ENCODE measurements around the gene CCDC171.

The CCDC171 gene

DNA sequence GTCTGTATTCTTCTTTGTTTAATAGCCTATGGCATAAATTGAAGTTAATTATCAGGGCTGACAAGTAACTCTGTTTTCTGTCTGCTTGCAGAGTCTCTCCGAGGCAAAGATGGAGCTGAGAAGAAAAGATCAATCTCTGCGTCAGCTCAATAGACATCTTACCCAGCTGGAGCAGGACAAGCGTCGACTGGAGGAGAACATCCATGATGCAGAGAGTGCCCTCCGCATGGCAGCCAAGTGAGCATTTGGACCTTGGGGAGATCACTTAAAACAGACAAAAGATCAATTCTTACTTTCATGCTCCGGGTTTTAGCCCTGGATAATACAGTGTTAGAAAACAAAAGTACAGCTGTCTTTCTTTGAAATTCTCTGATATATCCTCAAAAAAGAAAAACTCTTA is 293.8 kb downstream of the CCDC171 start:
- Histone ChIP-seq H3K4me1 (ENCODE audit: control insufficient read depth, low read depth, low read length) (no peaks in the 10 kb centered on the region), H2BK120ac (ENCODE audit: low read depth, low read length) (no peak overlapping the region), H3K9ac (ENCODE audit: low read length) (no peak overlapping the region), H3K4me3 (ENCODE audit: low read length) (no peak overlapping the region), H3K79me1 (ENCODE audit: low read length) (no peaks in the 10 kb centered on the region), H3K23ac (ENCODE audit: low read length) (no peak overlapping the region), H3K56ac (ENCODE audit: low read length) (no peak overlapping the region), H3K27me3 (ENCODE audit: insufficient read depth, low read length, poor library complexity) (no peaks in the 10 kb centered on the region), H3K18ac (ENCODE audit: low read length) (no peak overlapping the region), H2BK15ac (replicated peaks; ENCODE audit: low read depth) (no peak overlapping the region), H4K8ac (ENCODE audit: low read depth, low read length) (no peak overlapping the region), H3K4ac (ENCODE audit: low read depth, low read length) (no peak overlapping the region), H2AK5ac (ENCODE audit: low read length) (no peak overlapping the region), H3K27ac (ENCODE audit: low read depth, low read length) (no peak overlapping the region), H3K79me2 (ENCODE audit: control insufficient read depth, insufficient read depth, low read length) (no peaks in the 10 kb centered on the region), H3K4me2 (ENCODE audit: low read length) (no peak overlapping the region), H2BK5ac (ENCODE audit: low read length) (no peak overlapping the region), H3K36me3 (ENCODE audit: control insufficient read depth, insufficient read depth, low read length) (no peaks in the 10 kb centered on the region), H4K5ac (ENCODE audit: low read length) (no peak overlapping the region)
- DNase-seq, result no peak
- no CpG with 5 or more reads among the region's 6 CpGs for WGBS (ENCODE audit: extremely low coverage, insufficient coverage, low lambda C conversion rate)

DNA sequence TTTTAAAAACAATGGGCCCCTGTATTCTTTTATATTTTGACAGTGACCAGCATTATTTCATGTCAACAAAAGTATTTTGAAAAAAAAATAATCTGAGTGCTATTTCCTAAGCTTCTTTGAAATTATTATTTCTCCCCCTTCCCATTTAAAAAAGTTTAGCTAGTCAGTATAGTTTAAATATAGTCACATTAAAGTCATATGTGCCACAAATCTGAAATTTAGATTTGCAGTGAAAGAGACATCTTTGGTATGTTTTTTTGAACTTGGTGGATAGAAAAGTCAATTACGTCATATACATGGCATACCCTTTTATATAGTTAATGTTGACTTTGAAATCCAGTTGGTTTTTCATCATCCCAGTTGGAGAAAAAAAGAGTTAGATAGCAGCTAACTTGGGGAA is 297.0 kb downstream of the CCDC171 start:
- Histone ChIP-seq H4K5ac (ENCODE audit: low read length) (no peak overlapping the region), H2BK120ac (ENCODE audit: low read depth, low read length) (no peak overlapping the region), H3K18ac (ENCODE audit: low read length) (no peak overlapping the region), H3K56ac (ENCODE audit: low read length) (no peak overlapping the region), H2AK5ac (ENCODE audit: low read length) (no peak overlapping the region), H3K4me1 (ENCODE audit: control insufficient read depth, low read depth, low read length) (no peaks in the 10 kb centered on the region), H3K79me1 (ENCODE audit: low read length) (no peaks in the 10 kb centered on the region), H4K8ac (ENCODE audit: low read depth, low read length) (no peak overlapping the region), H3K4me2 (ENCODE audit: low read length) (no peak overlapping the region), H3K4me3 (ENCODE audit: low read length) (no peak overlapping the region), H3K79me2 (ENCODE audit: control insufficient read depth, insufficient read depth, low read length) (no peaks in the 10 kb centered on the region), H3K4ac (ENCODE audit: low read depth, low read length) (no peak overlapping the region), H3K23ac (ENCODE audit: low read length) (no peak overlapping the region), H3K27me3 (ENCODE audit: insufficient read depth, low read length, poor library complexity) (no peaks in the 10 kb centered on the region), H2BK15ac (replicated peaks; ENCODE audit: low read depth) (no peak overlapping the region), H3K27ac (ENCODE audit: low read depth, low read length) (no peak overlapping the region), H2BK5ac (ENCODE audit: low read length) (no peak overlapping the region), H3K9ac (ENCODE audit: low read length) (no peak overlapping the region), H3K36me3 (ENCODE audit: control insufficient read depth, insufficient read depth, low read length) (no peaks in the 10 kb centered on the region)
- no CpG with 5 or more reads among the region's 1 CpG for WGBS (ENCODE audit: extremely low coverage, insufficient coverage, low lambda C conversion rate)
- DNase-seq, result no peak

DNA sequence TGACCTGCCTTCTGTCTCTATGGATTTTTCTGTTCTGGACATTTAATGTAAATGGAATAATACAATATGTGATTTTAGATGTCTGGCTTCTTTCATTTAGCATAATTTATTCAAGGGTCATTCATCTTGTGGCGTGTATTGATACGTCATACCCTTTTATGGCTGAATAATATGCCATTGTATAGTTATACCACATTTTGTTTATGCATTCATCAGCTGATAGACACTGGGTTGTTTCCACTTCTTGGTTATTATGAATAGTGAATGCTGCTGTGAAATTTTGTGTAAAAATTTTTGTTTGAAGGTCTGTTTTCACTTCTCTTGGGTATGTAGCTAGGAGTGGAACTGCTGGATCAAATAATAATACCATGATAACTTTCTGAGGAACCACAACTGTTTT is 298.9 kb downstream of the CCDC171 start:
- no peaks in the 10 kb centered on the region for H3K79me2 ChIP-seq (ENCODE audit: control insufficient read depth, insufficient read depth, low read length)
- H2AK5ac ChIP-seq (ENCODE audit: low read length), result no peak overlapping the region
- H3K56ac ChIP-seq (ENCODE audit: low read length), result no peak overlapping the region
- no peak overlapping the region for H3K4me2 ChIP-seq (ENCODE audit: low read length)
- no peak overlapping the region for H3K9ac ChIP-seq (ENCODE audit: low read length)
- no CpG with 5 or more reads among the region's 2 CpGs for WGBS (ENCODE audit: extremely low coverage, insufficient coverage, low lambda C conversion rate)
- H3K18ac ChIP-seq (ENCODE audit: low read length), result no peak overlapping the region
- no peak overlapping the region for H2BK15ac ChIP-seq (replicated peaks; ENCODE audit: low read depth)
- no peaks in the 10 kb centered on the region for H3K36me3 ChIP-seq (ENCODE audit: control insufficient read depth, insufficient read depth, low read length)
- H3K4me1 ChIP-seq (ENCODE audit: control insufficient read depth, low read depth, low read length), result no peaks in the 10 kb centered on the region
- no peak for DNase-seq
- H2BK120ac ChIP-seq (ENCODE audit: low read depth, low read length), result no peak overlapping the region
- H4K5ac ChIP-seq (ENCODE audit: low read length), result no peak overlapping the region
- no peak overlapping the region for H4K8ac ChIP-seq (ENCODE audit: low read depth, low read length)
- no peak overlapping the region for H2BK5ac ChIP-seq (ENCODE audit: low read length)
- H3K23ac ChIP-seq (ENCODE audit: low read length), result no peak overlapping the region
- H3K27ac ChIP-seq (ENCODE audit: low read depth, low read length), result no peak overlapping the region
- no peaks in the 10 kb centered on the region for H3K79me1 ChIP-seq (ENCODE audit: low read length)
- no peak overlapping the region for H3K4me3 ChIP-seq (ENCODE audit: low read length)
- H3K27me3 ChIP-seq (ENCODE audit: insufficient read depth, low read length, poor library complexity), result no peaks in the 10 kb centered on the region
- H3K4ac ChIP-seq (ENCODE audit: low read depth, low read length), result no peak overlapping the region

DNA sequence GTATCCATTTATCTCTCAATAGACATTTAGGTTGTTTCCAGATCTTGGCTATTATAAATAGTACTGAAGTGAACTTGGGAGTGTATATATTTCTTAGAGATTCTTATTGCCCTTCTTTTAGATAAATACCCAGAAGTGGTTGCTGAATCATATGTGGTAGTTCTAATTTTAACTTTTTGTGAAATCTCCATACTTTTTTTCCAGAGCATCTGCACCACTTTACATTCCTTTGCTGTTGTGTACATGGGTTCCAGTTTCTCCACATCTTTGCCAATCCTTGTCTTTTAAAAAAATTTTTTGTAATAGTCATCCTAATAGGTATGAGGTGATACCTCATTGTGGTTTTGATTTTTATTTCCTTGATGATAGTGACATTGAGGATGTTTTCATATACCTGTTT is 303.7 kb downstream of the CCDC171 start:
- DNase-seq, result no peak
- H3K18ac ChIP-seq (ENCODE audit: low read length), result no peak overlapping the region
- H3K4me2 ChIP-seq (ENCODE audit: low read length), result no peak overlapping the region
- H2BK120ac ChIP-seq (ENCODE audit: low read depth, low read length), result no peak overlapping the region
- H4K8ac ChIP-seq (ENCODE audit: low read depth, low read length), result no peak overlapping the region
- no peak overlapping the region for H4K5ac ChIP-seq (ENCODE audit: low read length)
- H3K27me3 ChIP-seq (ENCODE audit: insufficient read depth, low read length, poor library complexity), result no peaks in the 10 kb centered on the region
- H3K9ac ChIP-seq (ENCODE audit: low read length), result no peak overlapping the region
- H2BK15ac ChIP-seq (replicated peaks; ENCODE audit: low read depth), result no peak overlapping the region
- no peak overlapping the region for H2BK5ac ChIP-seq (ENCODE audit: low read length)
- H2AK5ac ChIP-seq (ENCODE audit: low read length), result no peak overlapping the region
- no peaks in the 10 kb centered on the region for H3K4me1 ChIP-seq (ENCODE audit: control insufficient read depth, low read depth, low read length)
- H3K23ac ChIP-seq (ENCODE audit: low read length), result no peak overlapping the region
- H3K79me1 ChIP-seq (ENCODE audit: low read length), result no peaks in the 10 kb centered on the region
- no peaks in the 10 kb centered on the region for H3K36me3 ChIP-seq (ENCODE audit: control insufficient read depth, insufficient read depth, low read length)
- H3K79me2 ChIP-seq (ENCODE audit: control insufficient read depth, insufficient read depth, low read length), result no peaks in the 10 kb centered on the region
- H3K27ac ChIP-seq (ENCODE audit: low read depth, low read length), result no peak overlapping the region
- no peak overlapping the region for H3K56ac ChIP-seq (ENCODE audit: low read length)
- no peak overlapping the region for H3K4me3 ChIP-seq (ENCODE audit: low read length)
- no peak overlapping the region for H3K4ac ChIP-seq (ENCODE audit: low read depth, low read length)

DNA sequence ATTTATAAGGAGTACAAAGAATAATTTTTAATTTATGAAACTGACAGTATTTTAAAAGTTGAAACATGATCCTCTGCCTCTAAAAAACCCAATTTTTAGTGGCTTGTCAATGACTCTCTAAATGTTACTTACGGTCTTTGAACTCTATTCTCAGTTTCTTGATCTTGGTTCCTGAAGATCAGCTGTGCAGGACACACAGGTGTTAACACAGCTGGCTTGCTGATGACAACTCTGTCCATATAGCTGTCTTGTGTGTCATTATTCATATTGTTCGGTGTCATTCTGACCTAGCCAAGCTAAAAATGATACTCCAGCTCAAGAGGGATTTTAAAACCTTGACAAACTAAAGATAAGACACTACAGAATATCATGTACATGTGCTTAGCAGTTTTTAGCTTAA is 314.5 kb downstream of the CCDC171 start:
- WGBS (ENCODE audit: extremely low coverage, insufficient coverage, low lambda C conversion rate), result no CpG with 5 or more reads among the region's 2 CpGs
- H2AK5ac ChIP-seq (ENCODE audit: low read length), result no peak overlapping the region
- no peak overlapping the region for H2BK15ac ChIP-seq (replicated peaks; ENCODE audit: low read depth)
- no peak overlapping the region for H3K23ac ChIP-seq (ENCODE audit: low read length)
- no peak overlapping the region for H2BK120ac ChIP-seq (ENCODE audit: low read depth, low read length)
- no peak overlapping the region for H3K56ac ChIP-seq (ENCODE audit: low read length)
- no peaks in the 10 kb centered on the region for H3K4me1 ChIP-seq (ENCODE audit: control insufficient read depth, low read depth, low read length)
- H3K27me3 ChIP-seq (ENCODE audit: insufficient read depth, low read length, poor library complexity), result no peaks in the 10 kb centered on the region
- no peak overlapping the region for H3K27ac ChIP-seq (ENCODE audit: low read depth, low read length)
- no peak for DNase-seq
- H3K4ac ChIP-seq (ENCODE audit: low read depth, low read length), result no peak overlapping the region
- H3K79me1 ChIP-seq (ENCODE audit: low read length), result no peaks in the 10 kb centered on the region
- H4K8ac ChIP-seq (ENCODE audit: low read depth, low read length), result no peak overlapping the region
- H3K18ac ChIP-seq (ENCODE audit: low read length), result no peak overlapping the region
- no peak overlapping the region for H4K5ac ChIP-seq (ENCODE audit: low read length)
- H2BK5ac ChIP-seq (ENCODE audit: low read length), result no peak overlapping the region
- no peak overlapping the region for H3K4me3 ChIP-seq (ENCODE audit: low read length)
- H3K79me2 ChIP-seq (ENCODE audit: control insufficient read depth, insufficient read depth, low read length), result no peaks in the 10 kb centered on the region
- no peaks in the 10 kb centered on the region for H3K36me3 ChIP-seq (ENCODE audit: control insufficient read depth, insufficient read depth, low read length)
- no peak overlapping the region for H3K9ac ChIP-seq (ENCODE audit: low read length)
- H3K4me2 ChIP-seq (ENCODE audit: low read length), result no peak overlapping the region

DNA sequence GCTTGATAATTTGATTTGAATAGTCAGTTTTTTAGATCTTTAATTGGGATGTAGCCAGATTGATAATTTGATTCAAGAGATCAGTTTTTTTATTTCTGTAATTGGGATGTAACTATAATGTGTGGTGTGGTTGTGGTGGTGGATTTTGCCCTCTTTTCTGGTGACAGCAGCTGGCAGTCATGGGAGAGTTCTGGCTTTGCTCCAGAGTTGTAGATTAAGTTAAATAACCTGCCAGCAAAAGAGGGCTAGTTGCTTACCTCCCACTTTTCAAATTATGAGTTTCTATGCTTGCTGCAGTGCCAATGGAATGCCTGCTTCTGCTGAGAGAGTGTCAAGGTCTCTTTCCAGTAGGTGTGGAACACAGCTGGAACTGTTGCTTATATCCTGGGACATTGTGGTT is 315.1 kb downstream of the CCDC171 start:
- H3K79me2 ChIP-seq (ENCODE audit: control insufficient read depth, insufficient read depth, low read length), result no peaks in the 10 kb centered on the region
- no peaks in the 10 kb centered on the region for H3K27me3 ChIP-seq (ENCODE audit: insufficient read depth, low read length, poor library complexity)
- H2BK5ac ChIP-seq (ENCODE audit: low read length), result no peak overlapping the region
- no peak overlapping the region for H4K8ac ChIP-seq (ENCODE audit: low read depth, low read length)
- H3K36me3 ChIP-seq (ENCODE audit: control insufficient read depth, insufficient read depth, low read length), result no peaks in the 10 kb centered on the region
- no peak overlapping the region for H3K9ac ChIP-seq (ENCODE audit: low read length)
- no peak overlapping the region for H2AK5ac ChIP-seq (ENCODE audit: low read length)
- no peaks in the 10 kb centered on the region for H3K4me1 ChIP-seq (ENCODE audit: control insufficient read depth, low read depth, low read length)
- H2BK15ac ChIP-seq (replicated peaks; ENCODE audit: low read depth), result no peak overlapping the region
- H3K79me1 ChIP-seq (ENCODE audit: low read length), result no peaks in the 10 kb centered on the region
- no peak overlapping the region for H4K5ac ChIP-seq (ENCODE audit: low read length)
- H3K4me2 ChIP-seq (ENCODE audit: low read length), result no peak overlapping the region
- DNase-seq, result no peak
- no peak overlapping the region for H3K18ac ChIP-seq (ENCODE audit: low read length)
- no peak overlapping the region for H3K4ac ChIP-seq (ENCODE audit: low read depth, low read length)
- no peak overlapping the region for H3K4me3 ChIP-seq (ENCODE audit: low read length)
- H3K56ac ChIP-seq (ENCODE audit: low read length), result no peak overlapping the region
- no peak overlapping the region for H3K23ac ChIP-seq (ENCODE audit: low read length)
- no peak overlapping the region for H3K27ac ChIP-seq (ENCODE audit: low read depth, low read length)
- no peak overlapping the region for H2BK120ac ChIP-seq (ENCODE audit: low read depth, low read length)

All from mesendoderm (in vitro differentiated cells).